ENCODE data around the gene ZBTB3.

DNA sequence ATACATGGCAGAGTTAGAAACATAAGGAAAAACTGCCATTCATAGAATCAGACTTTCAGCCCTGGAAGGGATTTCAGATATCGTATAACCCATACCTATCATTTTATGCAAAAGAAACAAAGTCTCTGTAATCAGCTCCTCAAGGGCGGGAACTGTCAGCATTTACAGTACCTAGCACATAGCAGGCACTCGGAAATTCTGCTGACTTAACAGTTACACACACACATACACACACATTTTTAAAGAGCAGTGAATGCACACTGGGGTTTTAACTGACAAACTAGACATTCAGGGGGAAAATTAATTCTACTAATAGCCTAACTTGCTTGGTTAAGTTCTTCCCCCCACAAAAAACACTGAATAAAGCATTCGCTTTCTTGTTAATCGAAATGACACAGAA is 37.8 kb downstream of the ZBTB3 start:
- TF ChIP-seq, protein P1, sequence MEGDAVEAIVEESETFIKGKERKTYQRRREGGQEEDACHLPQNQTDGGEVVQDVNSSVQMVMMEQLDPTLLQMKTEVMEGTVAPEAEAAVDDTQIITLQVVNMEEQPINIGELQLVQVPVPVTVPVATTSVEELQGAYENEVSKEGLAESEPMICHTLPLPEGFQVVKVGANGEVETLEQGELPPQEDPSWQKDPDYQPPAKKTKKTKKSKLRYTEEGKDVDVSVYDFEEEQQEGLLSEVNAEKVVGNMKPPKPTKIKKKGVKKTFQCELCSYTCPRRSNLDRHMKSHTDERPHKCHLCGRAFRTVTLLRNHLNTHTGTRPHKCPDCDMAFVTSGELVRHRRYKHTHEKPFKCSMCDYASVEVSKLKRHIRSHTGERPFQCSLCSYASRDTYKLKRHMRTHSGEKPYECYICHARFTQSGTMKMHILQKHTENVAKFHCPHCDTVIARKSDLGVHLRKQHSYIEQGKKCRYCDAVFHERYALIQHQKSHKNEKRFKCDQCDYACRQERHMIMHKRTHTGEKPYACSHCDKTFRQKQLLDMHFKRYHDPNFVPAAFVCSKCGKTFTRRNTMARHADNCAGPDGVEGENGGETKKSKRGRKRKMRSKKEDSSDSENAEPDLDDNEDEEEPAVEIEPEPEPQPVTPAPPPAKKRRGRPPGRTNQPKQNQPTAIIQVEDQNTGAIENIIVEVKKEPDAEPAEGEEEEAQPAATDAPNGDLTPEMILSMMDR (IDR thresholded peaks at IDR 0.05; ENCODE audit: low read length), result no peak
- TF ChIP-seq EZH2phosphoT487 (IDR thresholded peaks at IDR 0.05; ENCODE audit: low read length), result no peak

Data from MM.1S (cell line).